Vagina (tissue), 2 donors: Measurements from ENCODE around the gene INSL6. TPM values are rescaled to one million over a fixed set of nuclear protein-coding genes. Genes with fewer than 3 reads are reported as not detected.

Experiments
- DNase-seq, 2 donors: peaks; one replicate each; pipeline ENCODE4 v3.0.0-alpha.2; 2017; ENCODE audit errors: extremely low spot score in 2 of 2
- H3K27ac ChIP-seq: fragments of 200-600 bp; sonication (generic); one replicate; pipeline ENCODE4 v1.5.1; 2019
- H3K27me3 ChIP-seq: fragments of 200-600 bp; sonication (generic); one replicate; pipeline ENCODE4 v1.5.1; 2019
- H3K36me3 ChIP-seq, 2 donors: fragments of 200-600 bp; sonication (generic); one replicate each; pipeline ENCODE4 v1.5.1; 2017 to 2019
- H3K4me1 ChIP-seq: fragments of 200-600 bp; sonication (generic); one replicate; pipeline ENCODE4 v1.5.1; 2019
- H3K4me3 ChIP-seq, 2 donors: fragments of 200-600 bp; sonication (generic); 1 replicate in 1 of 2; 2 replicates in 1 of 2; pipeline ENCODE4 v1.5.1; 2016 to 2019
- H3K9me3 ChIP-seq: fragments of 200-600 bp; sonication (generic); one replicate; pipeline ENCODE4 v1.5.1; 2019
- CTCF ChIP-seq, 3 experiments: fragments of 450-650 bp in 2 of 3; fragments of 200-600 bp in 1 of 3; sonication (generic) in 1 of 3; IDR thresholded peaks; one replicate each; pipeline ENCODE4 v1.5.1; 2017 to 2019; ENCODE audit warnings: antibody characterized with exemption in 3 of 3, mild to moderate bottlenecking in 2 of 3, moderate library complexity in 2 of 3
- POLR2A ChIP-seq, 2 donors: fragments of 450-650 bp; IDR thresholded peaks; one replicate each; pipeline ENCODE4 v1.6.1; 2017; ENCODE audit warnings: antibody characterized with exemption in 2 of 2, mild to moderate bottlenecking in 2 of 2, moderate library complexity in 2 of 2
- POLR2AphosphoS5 ChIP-seq, 2 donors: sonication (generic); formaldehyde crosslinking; IDR thresholded peaks; one replicate each; pipeline ENCODE4 v1.9.0; 2017; ENCODE audit warnings: antibody characterized with exemption in 2 of 2, mild to moderate bottlenecking in 2 of 2, low read depth in 1 of 2; ENCODE audit not compliant: insufficient read depth in 1 of 2
- intact Hi-C: fragments of 100-400 bp; cut with DNase I; formaldehyde crosslinking; loops from one replicate; pipeline ENCODE4 v1.15.1; 2023
- total RNA-seq: library from RNA; depleted of rRNA; stranded (reverse); fragments of >200 nt; gene quantifications from one replicate; pipeline ENCODE4 v1.2.3, GENCODE V29; 2016

The INSL6 gene
- not detected for total RNA-seq

GRCh38 chr9:5185220-5185840 lies at the start of gene INSL6:
TSS of gene INSL6 (minus strand) at chr9:5185639. CDS start at chr9:5185602, 37 bp downstream.
- H3K36me3 ChIP-seq: no peaks in the 10 kb centered on the region
- no peaks in the 10 kb centered on the region for H3K9me3 ChIP-seq
- intact Hi-C loops: no loop called here
- DNase-seq: no peak
- TF ChIP-seq CTCF (IDR thresholded peaks at IDR 0.05) (no peak), POLR2A (IDR thresholded peaks at IDR 0.05) (no peak), POLR2AphosphoS5 (IDR thresholded peaks at IDR 0.05; ENCODE audit: insufficient read depth in 1 of 2, low read depth in 1 of 2) (no peak)
- H3K4me1 ChIP-seq: no peaks in the 10 kb centered on the region
- no peak within 1 kb of the TSS for H3K27ac ChIP-seq
- no peaks in the 10 kb centered on the region for H3K27me3 ChIP-seq
- H3K4me3 ChIP-seq: no peak within 1 kb of the TSS

GRCh38 chr9:5231212-5231611 lies 45.8 kb upstream of the INSL6 start, which contains the start of gene INSL4:
TSS of gene INSL4 (plus strand) at chr9:5231419. CDS start at chr9:5231524, 105 bp downstream.
- TF ChIP-seq POLR2AphosphoS5 (IDR thresholded peaks at IDR 0.05; ENCODE audit: insufficient read depth in 1 of 2, low read depth in 1 of 2) (no peak), POLR2A (IDR thresholded peaks at IDR 0.05) (no peak), CTCF (IDR thresholded peaks at IDR 0.05) (no peak)
- Histone ChIP-seq H3K36me3 (no peaks in the 10 kb centered on the region), H3K27me3 (no peaks in the 10 kb centered on the region), H3K27ac (no peak within 1 kb of the TSS), H3K4me3 (no peak within 1 kb of the TSS), H3K9me3 (no peaks in the 10 kb centered on the region), H3K4me1 (no peaks in the 10 kb centered on the region)
- intact Hi-C loops: no loop called here
- DNase-seq: no peak

GRCh38 chr9:5230554-5230953 lies 45.1 kb upstream of the INSL6 start:
- Histone ChIP-seq H3K27ac (no peak overlapping the region), H3K9me3 (no peaks in the 10 kb centered on the region), H3K36me3 (no peaks in the 10 kb centered on the region), H3K4me3 (no peak overlapping the region), H3K27me3 (no peaks in the 10 kb centered on the region), H3K4me1 (no peaks in the 10 kb centered on the region)
- intact Hi-C loops: no loop called here
- DNase-seq: no peak
- TF ChIP-seq POLR2A (IDR thresholded peaks at IDR 0.05) (no peak), POLR2AphosphoS5 (IDR thresholded peaks at IDR 0.05; ENCODE audit: insufficient read depth in 1 of 2, low read depth in 1 of 2) (no peak), CTCF (IDR thresholded peaks at IDR 0.05) (no peak)

GRCh38 chr9:5205071-5205470 lies 19.6 kb upstream of the INSL6 start:
- H3K36me3 ChIP-seq: no peaks in the 10 kb centered on the region
- H3K27ac ChIP-seq: no peak overlapping the region
- no peaks in the 10 kb centered on the region for H3K9me3 ChIP-seq
- no peak overlapping the region for H3K4me3 ChIP-seq
- TF ChIP-seq CTCF (IDR thresholded peaks at IDR 0.05) (no peak), POLR2AphosphoS5 (IDR thresholded peaks at IDR 0.05; ENCODE audit: insufficient read depth in 1 of 2, low read depth in 1 of 2) (no peak), POLR2A (IDR thresholded peaks at IDR 0.05) (no peak)
- intact Hi-C loops: no loop called here
- no peaks in the 10 kb centered on the region for H3K4me1 ChIP-seq
- DNase-seq: no peak
- H3K27me3 ChIP-seq: no peaks in the 10 kb centered on the region

- H3K9me3 ChIP-seq: no peaks in the 10 kb centered on the region
- H3K27ac ChIP-seq: no peak overlapping the region
- H3K4me3 ChIP-seq: no peak overlapping the region
- no peaks in the 10 kb centered on the region for H3K4me1 ChIP-seq
- H3K36me3 ChIP-seq: no peaks in the 10 kb centered on the region
- intact Hi-C loops: no loop called here
- no peaks in the 10 kb centered on the region for H3K27me3 ChIP-seq
- DNase-seq: no peak
- TF ChIP-seq POLR2AphosphoS5 (IDR thresholded peaks at IDR 0.05; ENCODE audit: insufficient read depth in 1 of 2, low read depth in 1 of 2): no peak
- TF ChIP-seq CTCF (IDR thresholded peaks at IDR 0.05): no peak
- TF ChIP-seq POLR2A (IDR thresholded peaks at IDR 0.05): no peak
Measured at GRCh38 chr9:5195463-5195862, 10.0 kb upstream of the INSL6 start.
